ENCODE measurements around the gene CENPA.

The CENPA gene

GRCh38 chr2:26840937-26841610 lies 55.2 kb downstream of the CENPA start:
- peak; percentile 63 for TF ChIP-seq CTCF (IDR thresholded peaks at IDR 0.05; ENCODE audit: low read depth, low read length)
- H3K4me3 ChIP-seq (ENCODE audit: low read depth, low read length), result no peak overlapping the region
- no peaks in the 10 kb centered on the region for H3K9me3 ChIP-seq (ENCODE audit: severe bottlenecking)
- H3K27me3 ChIP-seq (ENCODE audit: insufficient read depth, low read depth, severe bottlenecking), result peaks cover 2% of the 10 kb centered on the region
- DNase-seq, result peak; percentile 52
- H3K36me3 ChIP-seq, result no peaks in the 10 kb centered on the region
- no peak overlapping the region for H3K27ac ChIP-seq

- Histone ChIP-seq H3K4me3 (ENCODE audit: low read depth, low read length) (no peak overlapping the region), H3K9me3 (ENCODE audit: severe bottlenecking) (no peaks in the 10 kb centered on the region), H3K27ac (no peak overlapping the region), H3K36me3 (no peaks in the 10 kb centered on the region), H3K27me3 (ENCODE audit: insufficient read depth, low read depth, severe bottlenecking) (peaks cover 3% of the 10 kb centered on the region)
- no peak for DNase-seq
- TF ChIP-seq CTCF (IDR thresholded peaks at IDR 0.05; ENCODE audit: low read depth, low read length), result no peak
Measured at GRCh38 chr2:26843041-26843440, 57.2 kb downstream of the CENPA start.
